Karpas-422 (cell line): ENCODE measurements around the gene DACH2. TPM values are rescaled to one million over a fixed set of nuclear protein-coding genes. Genes with fewer than 3 reads are reported as not detected.
"Not testable (repeated sequence)": the region's sequence is repeated elsewhere in the genome, so short reads cannot be mapped to it uniquely, and the experiment has no call there.

Source experiments
- DNase-seq: peaks from one replicate; pipeline ENCODE4 v3.0.0-alpha.2; 2015
- H2AFZ ChIP-seq: fragments of 200-600 bp; sonication (generic); 2 replicates; pipeline ENCODE4 v1.6.1; 2014; ENCODE audit warnings: antibody characterized with exemption, low read length, mixed read lengths
- H3K27ac ChIP-seq: fragments of 200-600 bp; sonication (generic); 2 replicates; pipeline ENCODE4 v1.5.1; 2014; ENCODE audit warnings: mild to moderate bottlenecking, low read length, moderate library complexity
- H3K27me3 ChIP-seq: fragments of 200-600 bp; sonication (generic); 2 replicates; pipeline ENCODE4 v1.6.1; 2014; ENCODE audit warnings: low read length, mixed read lengths
- H3K36me3 ChIP-seq: fragments of 200-600 bp; sonication (generic); 2 replicates; pipeline ENCODE4 v1.6.1; 2014; ENCODE audit warnings: low read length, mixed read lengths; ENCODE audit not compliant: insufficient read depth
- H3K4me1 ChIP-seq: fragments of 200-600 bp; sonication (generic); 2 replicates; pipeline ENCODE4 v1.6.1; 2014; ENCODE audit warnings: mild to moderate bottlenecking, low read length, mixed read lengths
- H3K4me2 ChIP-seq: fragments of 200-600 bp; sonication (generic); 2 replicates; pipeline ENCODE4 v1.6.1; 2014; ENCODE audit warnings: low read length, low read depth, mild to moderate bottlenecking; ENCODE audit not compliant: poor library complexity, severe bottlenecking
- H3K4me3 ChIP-seq: fragments of 200-600 bp; sonication (generic); 2 replicates; pipeline ENCODE4 v1.5.1; 2014; ENCODE audit warnings: mild to moderate bottlenecking, antibody characterized with exemption, low read length, mixed read lengths
- H3K79me2 ChIP-seq: fragments of 200-600 bp; sonication (generic); 2 replicates; pipeline ENCODE4 v1.6.1; 2014; ENCODE audit warnings: mild to moderate bottlenecking, low read length, mixed read lengths
- H3K9ac ChIP-seq: fragments of 200-600 bp; sonication (generic); 2 replicates; pipeline ENCODE4 v1.6.0; 2014; ENCODE audit warnings: low read length
- H3K9me2 ChIP-seq: fragments of 200-600 bp; sonication (generic), shearing (Covaris generic); replicated peaks from 2 replicates; pipeline ENCODE4 v1.6.0; 2014; ENCODE audit warnings: mild to moderate bottlenecking, low read length, moderate library complexity; ENCODE audit not compliant: insufficient read depth
- H3K9me3 ChIP-seq: fragments of 300-700, 200-600 bp; sonication (generic); 2 replicates; pipeline ENCODE4 v1.6.1; 2014; ENCODE audit warnings: low read length, mixed read lengths
- H4K20me1 ChIP-seq: fragments of 200-600 bp; sonication (generic); 2 replicates; pipeline ENCODE4 v1.6.1; 2014; ENCODE audit warnings: mild to moderate bottlenecking, antibody characterized with exemption, low read length, low read depth; ENCODE audit not compliant: insufficient read depth
- total RNA-seq: library from RNA; depleted of rRNA; stranded (reverse); fragments of >200 nt; shearing (Covaris generic); gene quantifications from 2 replicates; pipeline ENCODE4 v1.2.3, GENCODE V29; 2014; ENCODE audit warnings: low replicate concordance

DACH2 gene
- total RNA-seq, 1 experiment from 2014 or later: not detected

DNA sequence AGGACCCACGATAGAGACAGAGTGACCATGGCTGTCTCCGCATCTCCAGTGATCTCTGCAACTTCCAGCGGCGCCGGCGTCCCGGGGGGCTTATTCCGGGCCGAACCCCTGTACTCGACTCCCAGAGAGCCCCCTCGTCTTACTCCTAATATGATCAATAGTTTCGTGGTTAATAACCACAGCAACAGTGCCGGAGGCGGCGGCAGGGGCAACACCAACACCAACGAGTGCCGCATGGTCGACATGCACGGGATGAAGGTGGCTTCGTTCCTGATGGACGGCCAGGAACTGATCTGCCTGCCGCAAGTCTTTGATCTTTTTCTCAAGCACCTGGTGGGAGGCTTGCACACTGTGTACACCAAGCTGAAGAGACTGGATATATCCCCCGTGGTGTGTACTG lies 343 bp downstream of the DACH2 start:
- no peaks in the 10 kb centered on the region for H3K9me2 ChIP-seq
- no peak for DNase-seq
- H2AFZ ChIP-seq: no peak overlapping the region
- H3K9me3 ChIP-seq: no peaks in the 10 kb centered on the region
- H3K27ac ChIP-seq: no peak overlapping the region
- no peak overlapping the region for H3K9ac ChIP-seq
- H3K4me3 ChIP-seq: no peak overlapping the region
- no peaks in the 10 kb centered on the region for H3K79me2 ChIP-seq
- no peaks in the 10 kb centered on the region for H3K27me3 ChIP-seq
- no peaks in the 10 kb centered on the region for H3K4me1 ChIP-seq
- H3K4me2 ChIP-seq: no peak overlapping the region
- H3K36me3 ChIP-seq: no peaks in the 10 kb centered on the region
- no peaks in the 10 kb centered on the region for H4K20me1 ChIP-seq

- H3K9me3 ChIP-seq: no peaks in the 10 kb centered on the region
Observed at GRCh38 chrX:86149119-86149518, 868 bp downstream of the DACH2 start.

GRCh38 chrX:86154553-86154952 lies 6.3 kb downstream of the DACH2 start:
- no peak overlapping the region for H3K9ac ChIP-seq
- H3K36me3 ChIP-seq: no peaks in the 10 kb centered on the region
- H3K79me2 ChIP-seq: no peaks in the 10 kb centered on the region
- no peak overlapping the region for H3K27ac ChIP-seq
- no peaks in the 10 kb centered on the region for H4K20me1 ChIP-seq
- H3K4me1 ChIP-seq: no peaks in the 10 kb centered on the region
- no peaks in the 10 kb centered on the region for H3K27me3 ChIP-seq
- DNase-seq: no peak
- H3K9me2 ChIP-seq: no peaks in the 10 kb centered on the region
- no peak overlapping the region for H3K4me3 ChIP-seq
- H3K4me2 ChIP-seq: no peak overlapping the region
- H2AFZ ChIP-seq: no peak overlapping the region
- H3K9me3 ChIP-seq: no peaks in the 10 kb centered on the region

More at GRCh38 chrX:86149119-86149518, 868 bp downstream of the DACH2 start:
- no peak overlapping the region for H2AFZ ChIP-seq
- no peak overlapping the region for H3K9ac ChIP-seq
- H3K4me3 ChIP-seq: no peak overlapping the region
- H3K79me2 ChIP-seq: no peaks in the 10 kb centered on the region
- no peaks in the 10 kb centered on the region for H3K4me1 ChIP-seq
- no peaks in the 10 kb centered on the region for H4K20me1 ChIP-seq
- no peaks in the 10 kb centered on the region for H3K27me3 ChIP-seq
- H3K27ac ChIP-seq: no peak overlapping the region
- no peaks in the 10 kb centered on the region for H3K9me2 ChIP-seq
- H3K36me3 ChIP-seq: no peaks in the 10 kb centered on the region
- H3K4me2 ChIP-seq: no peak overlapping the region
- DNase-seq: no peak

- H3K9ac ChIP-seq: no peak overlapping the region
- H3K9me3 ChIP-seq: no peaks in the 10 kb centered on the region
- no peak overlapping the region for H3K4me3 ChIP-seq
- peak; percentile 70 for DNase-seq
- H4K20me1 ChIP-seq: no peaks in the 10 kb centered on the region
- H3K36me3 ChIP-seq: no peaks in the 10 kb centered on the region
- no peaks in the 10 kb centered on the region for H3K79me2 ChIP-seq
- H3K27me3 ChIP-seq: no peaks in the 10 kb centered on the region
- no peak overlapping the region for H3K4me2 ChIP-seq
- no peaks in the 10 kb centered on the region for H3K4me1 ChIP-seq
- no peak overlapping the region for H2AFZ ChIP-seq
- no peak overlapping the region for H3K27ac ChIP-seq
- H3K9me2 ChIP-seq: no peaks in the 10 kb centered on the region
Observed at GRCh38 chrX:86171366-86171765, 23.1 kb downstream of the DACH2 start.

- H3K79me2 ChIP-seq: no peaks in the 10 kb centered on the region
- no peak for DNase-seq
- H4K20me1 ChIP-seq: no peaks in the 10 kb centered on the region
- no peak overlapping the region for H3K9ac ChIP-seq
- H2AFZ ChIP-seq: no peak overlapping the region
- H3K36me3 ChIP-seq: no peaks in the 10 kb centered on the region
- no peaks in the 10 kb centered on the region for H3K27me3 ChIP-seq
- H3K4me3 ChIP-seq: no peak overlapping the region
- H3K4me2 ChIP-seq: no peak overlapping the region
- no peaks in the 10 kb centered on the region for H3K9me2 ChIP-seq
- no peaks in the 10 kb centered on the region for H3K9me3 ChIP-seq
- no peak overlapping the region for H3K27ac ChIP-seq
- no peaks in the 10 kb centered on the region for H3K4me1 ChIP-seq
Observed at GRCh38 chrX:86178906-86179305, 30.7 kb downstream of the DACH2 start.

- not testable (repeated sequence) for H3K9me2 ChIP-seq, H3K4me2 ChIP-seq, H2AFZ ChIP-seq, H3K4me1 ChIP-seq, H3K9ac ChIP-seq, H3K27ac ChIP-seq, H3K4me3 ChIP-seq, H4K20me1 ChIP-seq, H3K9me3 ChIP-seq, H3K36me3 ChIP-seq, H3K27me3 ChIP-seq, DNase-seq, H3K79me2 ChIP-seq
Observed at GRCh38 chrX:86181325-86181724, 33.1 kb downstream of the DACH2 start.

DNA sequence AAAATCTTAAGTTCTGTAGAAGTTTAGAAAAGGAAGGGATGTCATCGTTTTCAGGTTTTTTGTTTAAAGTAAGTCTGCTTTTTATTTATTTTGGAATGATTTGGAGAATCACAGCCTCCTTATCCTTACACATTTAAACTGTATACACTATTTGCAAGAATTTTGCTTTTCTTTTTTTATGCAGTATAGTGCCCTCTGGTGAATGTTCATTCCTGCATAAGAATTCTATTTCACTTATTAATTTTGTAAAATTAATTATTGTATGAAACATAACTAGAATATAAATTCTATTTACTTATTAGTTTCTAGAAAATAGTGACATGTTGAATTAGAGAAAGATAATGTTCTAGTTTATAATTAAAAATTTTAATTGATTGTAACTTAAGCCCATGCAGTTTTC lies 44.6 kb downstream of the DACH2 start:
- Histone ChIP-seq H3K27me3 (no peaks in the 10 kb centered on the region), H3K4me1 (no peaks in the 10 kb centered on the region), H2AFZ (no peak overlapping the region), H3K4me3 (no peak overlapping the region), H3K9me3 (no peaks in the 10 kb centered on the region), H3K9me2 (no peaks in the 10 kb centered on the region; the same call in 1 of the 2 replicates), H3K79me2 (no peaks in the 10 kb centered on the region), H3K9ac (no peak overlapping the region), H3K36me3 (no peaks in the 10 kb centered on the region), H3K4me2 (no peak overlapping the region), H4K20me1 (no peaks in the 10 kb centered on the region), H3K27ac (no peak overlapping the region)
- DNase-seq: no peak

DNA sequence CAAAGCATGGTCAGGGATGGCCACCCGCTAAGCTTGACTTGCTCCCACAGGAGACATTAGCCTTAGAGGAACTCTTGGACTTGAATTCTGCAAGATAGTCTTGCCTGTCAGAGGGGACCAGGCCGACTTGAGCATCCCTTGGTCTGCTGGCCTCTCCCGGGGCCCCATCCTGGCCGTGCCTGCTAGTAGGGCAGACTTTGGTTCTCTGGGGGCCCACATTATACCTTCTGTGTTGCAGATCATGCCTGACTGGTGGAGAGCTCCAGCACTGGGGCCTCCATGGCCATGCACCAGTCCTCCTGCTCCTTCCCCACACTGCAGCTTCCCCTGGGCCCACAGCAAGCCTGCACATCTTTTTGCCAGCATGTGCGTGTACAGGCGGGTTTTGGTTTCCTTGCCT lies 46.5 kb downstream of the DACH2 start:
- Histone ChIP-seq H4K20me1 (no peaks in the 10 kb centered on the region), H3K79me2 (no peaks in the 10 kb centered on the region), H3K36me3 (no peaks in the 10 kb centered on the region), H3K4me2 (no peak overlapping the region), H3K9me3 (no peaks in the 10 kb centered on the region), H2AFZ (no peak overlapping the region), H3K9ac (no peak overlapping the region), H3K27me3 (no peaks in the 10 kb centered on the region), H3K4me1 (no peaks in the 10 kb centered on the region), H3K27ac (no peak overlapping the region), H3K4me3 (no peak overlapping the region), H3K9me2 (no peaks in the 10 kb centered on the region; the same call in 1 of the 2 replicates)
- DNase-seq: no peak

DNA sequence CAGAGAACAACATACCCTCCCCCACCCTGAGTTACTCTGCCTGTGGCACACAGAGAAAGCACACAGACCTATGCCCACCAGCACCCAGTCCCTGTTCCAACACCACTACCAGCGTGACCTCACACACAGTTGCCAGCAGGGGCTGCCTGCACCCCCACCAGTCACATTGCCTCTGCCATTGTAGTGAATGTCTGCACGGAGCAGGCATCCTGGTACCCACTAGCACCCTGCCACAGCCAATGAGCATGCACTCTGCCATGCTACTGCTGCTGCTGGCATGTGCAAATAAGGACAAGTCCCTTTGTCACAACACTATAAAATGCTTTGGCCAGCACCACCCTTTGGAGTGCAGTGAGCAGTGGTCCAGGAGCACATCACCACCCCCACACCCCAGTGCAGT lies 47.1 kb downstream of the DACH2 start:
- H2AFZ ChIP-seq: no peak overlapping the region
- H3K9me3 ChIP-seq: no peaks in the 10 kb centered on the region
- H3K79me2 ChIP-seq: no peaks in the 10 kb centered on the region
- DNase-seq: no peak
- no peak overlapping the region for H3K9ac ChIP-seq
- H4K20me1 ChIP-seq: no peaks in the 10 kb centered on the region
- H3K36me3 ChIP-seq: no peaks in the 10 kb centered on the region
- H3K4me2 ChIP-seq: no peak overlapping the region
- H3K27me3 ChIP-seq: no peaks in the 10 kb centered on the region
- H3K4me3 ChIP-seq: no peak overlapping the region
- no peaks in the 10 kb centered on the region for H3K4me1 ChIP-seq
- no peak overlapping the region for H3K27ac ChIP-seq
- H3K9me2 ChIP-seq: no peaks in the 10 kb centered on the region; the same call in 1 of the 2 replicates
